Measurements from ENCODE around the gene NPNT. TPM values are rescaled to one million over a fixed set of nuclear protein-coding genes. Genes with fewer than 3 reads are reported as not detected.

NPNT gene
- total RNA-seq, 2 donors from 2014 or later, result 0.88 to 1.6 TPM

- no peaks in the 10 kb centered on the region for H3K9me3 ChIP-seq (ENCODE audit: control insufficient read depth, low read length)
- Mint-ChIP-seq H3K27me3 (ENCODE audit: insufficient read depth) (no peaks in the 10 kb centered on the region), H3K27ac (no peak overlapping the region), H3K36me3 (ENCODE audit: low read depth) (no peaks in the 10 kb centered on the region), H3K4me3 (no peak overlapping the region), H3K9me3 (no peaks in the 10 kb centered on the region), H3K4me1 (no peaks in the 10 kb centered on the region)
- no peak for TF ChIP-seq CTCF (conservative IDR thresholded peaks at IDR 0.05)
- H3K4me3 ChIP-seq (ENCODE audit: low read length), result no peak overlapping the region
- H3K27ac ChIP-seq (ENCODE audit: low read depth, low read length), result no peak overlapping the region
- H3K36me3 ChIP-seq (ENCODE audit: control insufficient read depth, insufficient read depth, low read length), result no peaks in the 10 kb centered on the region
- H3K9ac ChIP-seq (ENCODE audit: extremely low read depth, low read length, poor library complexity, severe bottlenecking), result no peak overlapping the region
- no peak for DNase-seq
- WGBS, 2 experiments (ENCODE audit: insufficient coverage in 1 of 2, insufficient read length in 1 of 2), result 90 to 100% methylated on average over 2 of the region's 2 CpGs
- H3K27me3 ChIP-seq (ENCODE audit: control insufficient read depth, insufficient read depth, low read length, poor library complexity, severe bottlenecking), result no peaks in the 10 kb centered on the region
- no peaks in the 10 kb centered on the region for H3K4me1 ChIP-seq (ENCODE audit: control insufficient read depth, insufficient read depth, low read length)
Measured at GRCh38 chr4:105933083-105933482, 37.8 kb downstream of the NPNT start.

- DNase-seq, result no peak
- no peak overlapping the region for H3K27ac Mint-ChIP-seq
- Histone ChIP-seq H3K36me3 (ENCODE audit: control insufficient read depth, insufficient read depth, low read length) (no peaks in the 10 kb centered on the region), H3K9me3 (ENCODE audit: control insufficient read depth, low read length) (no peaks in the 10 kb centered on the region), H3K9ac (ENCODE audit: extremely low read depth, low read length, poor library complexity, severe bottlenecking) (no peak overlapping the region), H3K4me3 (ENCODE audit: low read length) (no peak overlapping the region), H3K4me1 (ENCODE audit: control insufficient read depth, insufficient read depth, low read length) (no peaks in the 10 kb centered on the region), H3K27ac (ENCODE audit: low read depth, low read length) (no peak overlapping the region), H3K27me3 (ENCODE audit: control insufficient read depth, insufficient read depth, low read length, poor library complexity, severe bottlenecking) (no peaks in the 10 kb centered on the region)
- H3K36me3 Mint-ChIP-seq (ENCODE audit: low read depth), result no peaks in the 10 kb centered on the region
- H3K9me3 Mint-ChIP-seq, result no peaks in the 10 kb centered on the region
- no peaks in the 10 kb centered on the region for H3K27me3 Mint-ChIP-seq (ENCODE audit: insufficient read depth)
- WGBS, 2 experiments (ENCODE audit: insufficient coverage in 1 of 2, insufficient read length in 1 of 2), result 88 to 91% methylated on average over 1 of the region's 1 CpG
- no peak for TF ChIP-seq CTCF (conservative IDR thresholded peaks at IDR 0.05)
- H3K4me1 Mint-ChIP-seq, result no peaks in the 10 kb centered on the region
- no peak overlapping the region for H3K4me3 Mint-ChIP-seq
Measured at GRCh38 chr4:105934386-105934785, 39.1 kb downstream of the NPNT start.

- Mint-ChIP-seq H3K27me3 (ENCODE audit: insufficient read depth) (no peaks in the 10 kb centered on the region), H3K9me3 (no peaks in the 10 kb centered on the region), H3K27ac (no peak overlapping the region), H3K36me3 (ENCODE audit: low read depth) (no peaks in the 10 kb centered on the region), H3K4me3 (no peak overlapping the region), H3K4me1 (no peaks in the 10 kb centered on the region)
- no peak overlapping the region for H3K4me3 ChIP-seq (ENCODE audit: low read length)
- no peaks in the 10 kb centered on the region for H3K9me3 ChIP-seq (ENCODE audit: control insufficient read depth, low read length)
- H3K27me3 ChIP-seq (ENCODE audit: control insufficient read depth, insufficient read depth, low read length, poor library complexity, severe bottlenecking), result no peaks in the 10 kb centered on the region
- no peaks in the 10 kb centered on the region for H3K4me1 ChIP-seq (ENCODE audit: control insufficient read depth, insufficient read depth, low read length)
- TF ChIP-seq CTCF (conservative IDR thresholded peaks at IDR 0.05), result no peak
- no peak overlapping the region for H3K9ac ChIP-seq (ENCODE audit: extremely low read depth, low read length, poor library complexity, severe bottlenecking)
- no peak for DNase-seq
- 90 to 100% methylated on average over 1 to 7 of the region's 7 CpGs for WGBS, 2 experiments (ENCODE audit: insufficient coverage in 1 of 2, insufficient read length in 1 of 2)
- H3K27ac ChIP-seq (ENCODE audit: low read depth, low read length), result no peak overlapping the region
- H3K36me3 ChIP-seq (ENCODE audit: control insufficient read depth, insufficient read depth, low read length), result no peaks in the 10 kb centered on the region
Measured at GRCh38 chr4:105936901-105937300, 41.6 kb downstream of the NPNT start.

All from endodermal cell (in vitro differentiated cells).